HL-60 (cell line): ENCODE data around the gene ROCK2.

ENCODE experiments used
- CTCF ChIP-seq: IDR thresholded peaks from one replicate; pipeline ENCODE4 v1.5.1; 2011; ENCODE audit warnings: low read length, control low read depth, inconsistent platforms; ENCODE audit not compliant: insufficient read depth
- GABPA ChIP-seq: IDR thresholded peaks from 2 replicates; pipeline ENCODE4 v1.6.1; 2012; ENCODE audit warnings: low read depth
- POLR2AphosphoS5 ChIP-seq: IDR thresholded peaks from 2 replicates; pipeline ENCODE4 v1.6.1; 2012; ENCODE audit warnings: low read depth

GRCh38 chr2:11319939-11320338, 24.5 kb downstream of the ROCK2 start:
- TF ChIP-seq GABPA (no peak), CTCF (no peak), POLR2AphosphoS5 (no peak)
